H1 (cell line): Measurements from ENCODE around the gene NR2F2. TPM values are rescaled to one million over a fixed set of nuclear protein-coding genes. Genes with fewer than 3 reads are reported as not detected.

Source experiments
- CTCF ChIA-PET: fragments of 300-600 bp; sonication (Branson Sonifier 250); formaldehyde crosslinking; loops from one replicate; lab custom pipeline; 2021; ENCODE audit not compliant: partially characterized antibody; lab: Charles Lee
- POLR2A ChIA-PET: fragments of 300-600 bp; sonication (Branson Sonifier 250); formaldehyde crosslinking; loops from one replicate; lab custom pipeline; 2021; ENCODE audit warnings: inconsistent platforms; ENCODE audit not compliant: partially characterized antibody; lab: Charles Lee
- DNase-seq, 2 experiments: peaks; one replicate each; pipeline versions ENCODE4 v3.0.0 to v3.0.0-alpha.2; 2010 to 2022; ENCODE audit warnings: low spot score in 2 of 2, low read depth in 1 of 2, mixed read lengths in 1 of 2
- FAIRE-seq: peaks from 2 replicates; lab custom pipeline; 2011; peaks lifted over from hg19 to GRCh38; lab: Jason Lieb, UNC
- H2AFZ ChIP-seq: 2 replicates; pipeline ENCODE4 v1.8.1; 2012; ENCODE audit warnings: low read length, inconsistent platforms
- H2AK5ac ChIP-seq: 2 replicates; pipeline ENCODE4 v1.6.1; 2013; ENCODE audit warnings: low read depth, low read length
- H2BK120ac ChIP-seq: replicated peaks from 2 replicates; pipeline ENCODE3; 2013; ENCODE audit warnings: low read depth, low read length, inconsistent platforms
- H2BK12ac ChIP-seq: 2 replicates; pipeline ENCODE4 v1.6.1; 2013; ENCODE audit warnings: low read depth, low read length
- H2BK15ac ChIP-seq: 2 replicates; pipeline ENCODE4 v1.6.1; 2013; ENCODE audit warnings: low read length
- H2BK20ac ChIP-seq: 2 replicates; pipeline ENCODE4 v1.6.1; 2013; ENCODE audit warnings: low read length
- H2BK5ac ChIP-seq: 2 replicates; pipeline ENCODE4 v1.6.1; 2013; ENCODE audit warnings: low read depth, low read length
- H3K14ac ChIP-seq: 2 replicates; pipeline ENCODE4 v1.6.1; 2013; ENCODE audit warnings: inconsistent platforms; ENCODE audit not compliant: insufficient read length
- H3K18ac ChIP-seq: 2 replicates; pipeline ENCODE4 v1.6.1; 2013; ENCODE audit warnings: low read length; ENCODE audit errors: extremely low read depth
- H3K23ac ChIP-seq: 2 replicates; pipeline ENCODE4 v1.6.1; 2013; ENCODE audit warnings: inconsistent platforms; ENCODE audit not compliant: insufficient read length
- H3K23me2 ChIP-seq: 2 replicates; pipeline ENCODE4 v1.6.1; 2013; ENCODE audit warnings: low read depth, low read length
- H3K27ac ChIP-seq: 2 replicates; pipeline ENCODE4 v1.6.1; 2011; ENCODE audit warnings: low read depth, low read length, inconsistent platforms
- H3K27me3 ChIP-seq, 4 experiments: replicated peaks in 1 of 4; 1 replicate in 1 of 4; 2 replicates in 3 of 4; pipeline versions ENCODE4 v1.6.1 to v1.8.1; 2011 to 2013; ENCODE audit warnings: low read length in 3 of 4, mild to moderate bottlenecking in 3 of 4, inconsistent platforms in 2 of 4, mixed read lengths in 2 of 4, moderate library complexity in 1 of 4; ENCODE audit not compliant: control insufficient read depth in 3 of 4, insufficient read depth in 3 of 4; ENCODE audit errors: extremely low read depth in 1 of 4
- H3K36me3 ChIP-seq, 4 experiments: 2 replicates each; pipeline versions ENCODE4 v1.6.1 to v1.8.1; 2011 to 2013; ENCODE audit warnings: mild to moderate bottlenecking in 4 of 4, low read length in 3 of 4, moderate library complexity in 2 of 4, control low read depth in 1 of 4, inconsistent platforms in 1 of 4; ENCODE audit not compliant: insufficient read depth in 4 of 4, control insufficient read depth in 2 of 4
- H3K4ac ChIP-seq: replicated peaks from 2 replicates; pipeline ENCODE3; 2013; ENCODE audit warnings: low read length, low read depth, mixed read lengths, inconsistent platforms; ENCODE audit not compliant: insufficient read length
- H3K4me1 ChIP-seq, 4 experiments: replicated peaks in 1 of 4; 1 replicate in 1 of 4; 2 replicates in 3 of 4; pipeline versions ENCODE4 v1.6.1 to v1.8.1; 2011 to 2013; ENCODE audit warnings: low read length in 3 of 4, inconsistent platforms in 2 of 4, mixed read lengths in 1 of 4; ENCODE audit not compliant: insufficient read depth in 4 of 4, control insufficient read depth in 3 of 4
- H3K4me2 ChIP-seq, 2 experiments: 2 replicates each; pipeline versions ENCODE4 v1.6.1 to v1.8.1; 2011 to 2013; ENCODE audit warnings: low read depth in 2 of 2, low read length in 2 of 2, control low read depth in 1 of 2, inconsistent platforms in 1 of 2, mild to moderate bottlenecking in 1 of 2; ENCODE audit not compliant: insufficient read depth in 1 of 2
- H3K4me3 ChIP-seq, 4 experiments: fragments of 200-600, 300-600 bp in 1 of 4; sonication (generic), shearing (Covaris generic), sonication (Bioruptor Twin) in 1 of 4; 2 replicates each; pipeline versions ENCODE4 v1.5.1 to v1.8.1; 2011 to 2016; ENCODE audit warnings: low read length in 4 of 4, low read depth in 3 of 4, control low read depth in 2 of 4, inconsistent platforms in 2 of 4, mild to moderate bottlenecking in 2 of 4, mixed read lengths in 1 of 4, moderate library complexity in 1 of 4; ENCODE audit not compliant: insufficient read depth in 2 of 4; ENCODE audit errors: extremely low read depth in 1 of 4
- H3K56ac ChIP-seq: replicated peaks from 2 replicates; pipeline ENCODE3; 2013; ENCODE audit warnings: low read depth, mild to moderate bottlenecking, mixed read lengths, low read length, inconsistent platforms; ENCODE audit not compliant: insufficient read length
- H3K79me1 ChIP-seq: 2 replicates; pipeline ENCODE4 v1.6.1; 2013; ENCODE audit warnings: low read depth, low read length, control low read depth
- H3K79me2 ChIP-seq, 2 experiments: 2 replicates each; pipeline versions ENCODE4 v1.6.1 to v1.8.1; 2012 to 2013; ENCODE audit warnings: low read length in 2 of 2, mild to moderate bottlenecking in 2 of 2, inconsistent platforms in 1 of 2; ENCODE audit not compliant: insufficient read depth in 2 of 2, control insufficient read depth in 1 of 2
- H3K9ac ChIP-seq, 4 experiments: replicated peaks in 1 of 4; 1 replicate in 1 of 4; 2 replicates in 3 of 4; pipeline versions ENCODE4 v1.6.1 to v1.8.1; 2011 to 2013; ENCODE audit warnings: low read depth in 3 of 4, low read length in 3 of 4, control low read depth in 2 of 4, mild to moderate bottlenecking in 2 of 4, moderate library complexity in 2 of 4, inconsistent platforms in 1 of 4; ENCODE audit errors: extremely low read depth in 1 of 4
- H3K9me3 ChIP-seq, 2 experiments: 2 replicates each; pipeline versions ENCODE4 v1.6.1 to v1.8.1; 2012 to 2013; ENCODE audit warnings: mild to moderate bottlenecking in 2 of 2, moderate library complexity in 2 of 2, control low read depth in 1 of 2, inconsistent platforms in 1 of 2, low read depth in 1 of 2, low read length in 1 of 2, mixed read lengths in 1 of 2; ENCODE audit not compliant: insufficient read depth in 2 of 2
- H4K20me1 ChIP-seq, 2 experiments: replicated peaks in 1 of 2; 2 replicates each; pipeline versions ENCODE3 to v1.8.1; 2011 to 2013; ENCODE audit warnings: inconsistent platforms in 2 of 2, low read length in 2 of 2, mild to moderate bottlenecking in 1 of 2; ENCODE audit not compliant: insufficient read depth in 2 of 2, control insufficient read depth in 1 of 2
- H4K5ac ChIP-seq: 2 replicates; pipeline ENCODE4 v1.6.1; 2013; ENCODE audit warnings: low read length, low read depth, mixed read lengths, inconsistent platforms; ENCODE audit not compliant: insufficient read length
- H4K8ac ChIP-seq: 2 replicates; pipeline ENCODE4 v1.8.0; 2013; ENCODE audit warnings: mild to moderate bottlenecking, moderate library complexity, low read length, inconsistent platforms; ENCODE audit not compliant: insufficient read depth; ENCODE audit errors: extremely low read depth
- H4K91ac ChIP-seq: replicated peaks from 2 replicates; pipeline ENCODE3; 2013; ENCODE audit warnings: low read length, mixed read lengths, inconsistent platforms; ENCODE audit not compliant: insufficient read length
- CBX8 ChIP-seq: fragments of 300-800, 300-1000 bp; sonication (generic); IDR thresholded peaks from 2 replicates; pipeline ENCODE4 v1.7.1; 2016; ENCODE audit warnings: low read depth, low read length, borderline replicate concordance
- CEBPB ChIP-seq: IDR thresholded peaks from 2 replicates; pipeline ENCODE4 v1.6.1; 2012; ENCODE audit warnings: low read depth, low read length
- CTBP2 ChIP-seq: IDR thresholded peaks from 2 replicates; pipeline ENCODE4 v1.7.0; 2011; ENCODE audit warnings: borderline replicate concordance, mild to moderate bottlenecking, moderate library complexity, mixed read lengths, low read length; ENCODE audit not compliant: insufficient read depth, insufficient read length
- EGR1 ChIP-seq: IDR thresholded peaks from 2 replicates; pipeline ENCODE4 v1.6.1; 2011; ENCODE audit warnings: low read depth, low read length, borderline replicate concordance
- EZH2 ChIP-seq: fragments of 200-600 bp; sonication (generic); IDR thresholded peaks from 2 replicates; pipeline ENCODE4 v1.7.1; 2012; ENCODE audit warnings: low read depth, mild to moderate bottlenecking, moderate library complexity, low read length, inconsistent platforms; ENCODE audit not compliant: severe bottlenecking
- RAD21 ChIP-seq, 2 experiments: IDR thresholded peaks in 1 of 2; conservative IDR thresholded peaks in 1 of 2; 2 replicates each; pipeline ENCODE4 v1.6.1; 2011; ENCODE audit warnings: low read depth in 2 of 2, low read length in 2 of 2, improper control_type of control experiment in 1 of 2, inconsistent platforms in 1 of 2, mild to moderate bottlenecking in 1 of 2, moderate library complexity in 1 of 2
- RFX5 ChIP-seq: IDR thresholded peaks from 2 replicates; pipeline ENCODE4 v1.6.1; 2011; ENCODE audit warnings: low read depth, low read length, improper control_type of control experiment, borderline replicate concordance
- SIN3A ChIP-seq, 2 experiments: IDR thresholded peaks in 1 of 2; conservative IDR thresholded peaks in 1 of 2; 2 replicates each; pipeline ENCODE4 v1.6.1; 2011 to 2012; ENCODE audit warnings: low read length in 2 of 2, improper control_type of control experiment in 1 of 2, low read depth in 1 of 2, mild to moderate bottlenecking in 1 of 2
- SRF ChIP-seq: IDR thresholded peaks from 2 replicates; pipeline ENCODE4 v1.6.1; 2011; ENCODE audit warnings: mild to moderate bottlenecking, low read depth, low read length, moderate library complexity
- TEAD4 ChIP-seq: IDR thresholded peaks from 2 replicates; pipeline ENCODE4 v1.6.1; 2012; ENCODE audit warnings: low read depth, low read length, inconsistent platforms, mixed read lengths
- ZNF274 ChIP-seq: IDR thresholded peaks from 2 replicates; pipeline ENCODE4 v1.7.0; 2012; ENCODE audit warnings: low read length, borderline replicate concordance; ENCODE audit errors: extremely low read depth
- WGBS, 2 experiments: shearing (Covaris generic) in 1 of 2; methylation state at CpG; one replicate each; pipeline versions ENCODE4 v1.1.6 to v1.1.7; 2013 to 2015; ENCODE audit warnings: low lambda C conversion rate in 2 of 2, mixed read lengths in 2 of 2, inconsistent platforms in 1 of 2, low coverage in 1 of 2, missing lambda C conversion rate in 1 of 2; ENCODE audit not compliant: insufficient replicate concordance in 2 of 2, insufficient coverage in 1 of 2, insufficient read length in 1 of 2; ENCODE audit errors: extremely low coverage in 1 of 2, missing lambda C conversion rate in 1 of 2; 5-methylcytosine and 5-hydroxymethylcytosine counted together
- polyA plus RNA-seq, 7 experiments: library from polyadenylated mRNA; depleted of rRNA in 3 of 7; stranded (reverse) in 5 of 7; unstranded in 2 of 7; fragments of >200 nt in 5 of 7; fragments of 200-250 nt in 2 of 7; gene quantifications; 1 replicate in 5 of 7; 2 replicates in 1 of 7; 4 replicates in 1 of 7; pipeline versions ENCODE4 v1.2.1 to v1.2.3, GENCODE V29; 2011 to 2013; ENCODE audit warnings: missing spikeins in 2 of 7, mixed read lengths in 2 of 7
- total RNA-seq: library from RNA; stranded (reverse); fragmentation: NEBNext Ultra II Directional; extraction: Animal tissue kit (Norgen Biotek cat#: 25700); gene quantifications from 2 replicates; pipeline ENCODE4 v1.2.1, GENCODE V29; 2021

NR2F2 gene
- total and polyA plus RNA-seq, 2 of the 8 experiments (the other 6 are each of a cell fraction or from before 2014, with no cell fraction given) = 0.03 TPM; not detected in 1

DNA sequence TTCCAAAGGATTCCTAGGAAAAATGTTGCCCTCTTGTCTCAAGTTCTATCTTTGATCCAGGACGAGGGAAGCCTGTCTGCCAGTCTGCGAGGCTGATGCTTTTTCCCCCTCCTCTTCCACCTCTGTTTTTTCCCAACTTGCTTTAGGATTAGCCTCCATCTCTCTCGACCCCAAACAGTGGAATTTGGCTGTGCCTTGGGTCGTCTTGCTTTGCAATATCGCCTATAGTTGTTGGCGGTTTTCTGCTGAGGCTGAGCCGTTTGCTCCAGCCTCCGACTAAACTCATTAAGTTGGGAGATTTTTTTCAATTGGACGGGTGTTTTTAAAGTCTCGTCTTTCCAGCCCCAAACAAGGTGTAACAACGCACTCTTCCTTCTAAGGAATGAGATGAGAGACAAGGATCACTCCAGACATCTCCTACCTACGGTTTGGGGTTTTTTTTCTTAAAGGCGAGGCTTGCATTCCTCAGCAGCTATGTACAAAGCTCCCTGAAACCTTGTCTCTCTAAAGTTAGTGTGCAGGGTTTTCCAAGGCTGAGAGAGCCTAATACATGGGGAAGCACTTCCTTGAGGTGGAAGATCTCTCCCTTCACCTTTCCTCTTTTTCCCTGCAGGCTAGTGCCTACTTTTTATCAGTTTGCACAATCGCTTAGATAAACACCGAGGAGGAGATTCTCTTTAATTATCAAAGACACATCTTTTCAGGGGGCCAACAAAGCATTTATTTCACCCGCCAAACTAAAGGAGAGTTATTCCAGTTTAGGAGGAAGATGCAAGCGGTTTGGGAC is 4.8 kb upstream of the NR2F2 start:
- 7% methylated on average over 17 of the region's 17 CpGs; no CpG with 5 or more reads in 1 of the 2 experiments for WGBS, 2 experiments
- no peak overlapping the region for H4K8ac ChIP-seq
- ChIA-PET CTCF (interaction anchor here (0.7 to 3.8 kb wide), 3 partner anchors 10 to 919 kb away, joined by 3 to 24 read pairs (median 21); no protein-coding TSS in a partner anchor), POLR2A (no interaction called here)
- peaks cover 67 to 96% (median 89%) of the 10 kb centered on the region in 4 experiments for H3K27me3 ChIP-seq
- no peak overlapping the region for H3K4ac ChIP-seq
- H3K56ac ChIP-seq = no peak overlapping the region
- H3K14ac ChIP-seq = no peak overlapping the region
- H3K27ac ChIP-seq = no peak overlapping the region
- H4K91ac ChIP-seq = no peak overlapping the region
- H3K4me3 ChIP-seq = peak overlapping the region in 1 of 4 experiments; percentile 55; a peak in 1 of 8 replicates
- H4K5ac ChIP-seq = no peak overlapping the region
- H3K79me1 ChIP-seq = no peaks in the 10 kb centered on the region
- H2BK5ac ChIP-seq = no peak overlapping the region
- no peak for FAIRE-seq
- no peak overlapping the region for H3K23ac ChIP-seq
- peak overlapping the region; percentile 55 to 62; a peak in 3 of 4 replicates for H3K4me2 ChIP-seq
- no peak overlapping the region for H2AFZ ChIP-seq
- H3K23me2 ChIP-seq = peaks cover 5% of the 10 kb centered on the region; the same call in 1 of the 2 replicates
- no peak overlapping the region for H2BK15ac ChIP-seq
- peaks cover 0 to 6% of the 10 kb centered on the region in 2 experiments for H4K20me1 ChIP-seq
- no peaks in the 10 kb centered on the region for H3K79me2 ChIP-seq
- H2BK20ac ChIP-seq = peak overlapping the region; percentile 40; the same call in 1 of the 2 replicates
- no peaks in the 10 kb centered on the region for H3K36me3 ChIP-seq
- H2AK5ac ChIP-seq = no peak overlapping the region
- H3K9ac ChIP-seq = no peak overlapping the region
- no peak overlapping the region for H2BK12ac ChIP-seq
- DNase-seq = no peak
- H3K9me3 ChIP-seq = no peaks in the 10 kb centered on the region
- 0 out of 2 replicates have a peak overlapping the region, but pooled peaks have one; percentile 0 for H3K18ac ChIP-seq
- H2BK120ac ChIP-seq = no peak overlapping the region
- peaks cover 10 to 41% (median 18%) of the 10 kb centered on the region in 4 experiments for H3K4me1 ChIP-seq
- TF ChIP-seq ZNF274 (no peak), SRF (no peak), RAD21 (IDR thresholded peaks at IDR 0.05 in 1 of 2, conservative IDR thresholded peaks at IDR 0.05 in 1 of 2; ENCODE audit: low read depth in 2 of 2, low read length in 2 of 2) (no peak), RFX5 (no peak), TEAD4 (no peak), CBX8 (peak; percentile 61; the same call in 1 of the 2 replicates), EZH2 (peak; percentile 88), SIN3A (conservative IDR thresholded peaks at IDR 0.05 in 1 of 2, IDR thresholded peaks at IDR 0.05 in 1 of 2; ENCODE audit: low read depth in 1 of 2, low read length in 2 of 2) (no peak), CTBP2 (no peak), EGR1 (no peak), CEBPB (no peak)
